ENCODE data around the gene IQCH. TPM values are rescaled to one million over a fixed set of nuclear protein-coding genes. Genes with fewer than 3 reads are reported as not detected.

Gene IQCH
- total and polyA plus RNA-seq, 4 donors: 1.2 to 3.4 (median 2.0) TPM; not detected in 1

Other genes with a start within 250 kb of the IQCH start
- 10 to 100 TPM; 65.9 to 90.8 TPM for gene SMAD3, start 189.2 kb upstream of the IQCH start, total RNA-seq
- 10 to 100 TPM in 1 of 2 donors, 1 to 10 TPM in 1; 7.1 to 44.1 TPM for gene SMAD3, start 189.2 kb upstream of the IQCH start, polyA plus RNA-seq
- gene AAGAB, start 125 bp upstream of the IQCH start, total RNA-seq: 10 to 100 TPM; 24.3 to 24.5 TPM
- gene AAGAB, start 125 bp upstream of the IQCH start, polyA plus RNA-seq: 10 to 100 TPM; 16.4 to 18.2 TPM